ENCODE results near the gene TNS1.

TNS1 gene

DNA sequence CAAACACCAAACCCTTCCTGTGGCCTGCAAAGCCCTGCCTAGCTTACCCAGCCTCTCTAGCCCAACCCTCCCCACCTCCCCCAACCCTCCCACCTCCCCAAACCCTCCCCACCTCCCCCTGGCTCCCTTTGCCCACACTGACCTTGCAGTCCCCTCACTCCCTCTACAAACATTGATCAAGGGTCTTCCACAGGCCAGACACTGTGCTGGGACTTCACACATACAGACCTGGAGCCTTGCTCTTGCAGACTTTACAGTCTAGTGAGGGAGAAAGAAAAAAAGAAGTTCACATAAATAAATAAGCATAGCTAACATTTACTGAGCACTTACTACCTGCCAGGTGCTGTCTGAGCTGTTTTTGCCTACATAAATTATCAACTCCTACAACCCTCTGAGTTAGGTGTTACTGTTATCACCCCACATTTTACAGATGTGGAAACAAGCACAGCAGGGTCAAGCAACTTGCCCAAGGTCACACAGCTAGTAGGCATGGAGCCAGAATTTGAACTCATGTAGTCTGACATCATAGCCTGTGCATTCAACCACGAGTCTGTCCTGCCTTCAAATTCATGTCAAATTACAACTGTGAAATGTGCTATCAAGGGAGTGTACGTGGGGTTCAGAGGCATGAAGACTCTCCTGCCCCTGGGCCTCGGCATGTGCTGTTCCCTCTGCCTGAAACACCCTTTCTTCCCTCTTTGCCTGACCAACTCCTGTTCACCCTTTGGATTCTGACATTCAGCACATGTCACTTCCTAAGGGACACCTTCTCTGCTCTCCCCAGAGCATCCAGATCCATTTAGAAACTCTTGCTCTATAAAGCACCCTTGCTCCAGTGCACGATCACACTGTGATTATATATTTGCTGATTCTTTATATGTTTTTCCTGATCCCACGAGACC, 209.9 kb downstream of the TNS1 start:
- TF ChIP-seq HDGF (IDR thresholded peaks at IDR 0.05; ENCODE audit: borderline replicate concordance) = no peak
- no peak for TF ChIP-seq SUZ12 (IDR thresholded peaks at IDR 0.05)
- ChIA-PET CTCF (interaction anchor here (0.7 to 3.0 kb wide), 2 partner anchors 83 to 94 kb away, joined by 3 to 10 read pairs; no protein-coding TSS in a partner anchor), POLR2A (interaction anchor here (0.6 kb wide), 1 partner anchor 23 kb away, joined by 3 read pairs; no protein-coding TSS in a partner anchor)
- DNase-seq (ENCODE audit: extremely low spot score) = no peak

DNA sequence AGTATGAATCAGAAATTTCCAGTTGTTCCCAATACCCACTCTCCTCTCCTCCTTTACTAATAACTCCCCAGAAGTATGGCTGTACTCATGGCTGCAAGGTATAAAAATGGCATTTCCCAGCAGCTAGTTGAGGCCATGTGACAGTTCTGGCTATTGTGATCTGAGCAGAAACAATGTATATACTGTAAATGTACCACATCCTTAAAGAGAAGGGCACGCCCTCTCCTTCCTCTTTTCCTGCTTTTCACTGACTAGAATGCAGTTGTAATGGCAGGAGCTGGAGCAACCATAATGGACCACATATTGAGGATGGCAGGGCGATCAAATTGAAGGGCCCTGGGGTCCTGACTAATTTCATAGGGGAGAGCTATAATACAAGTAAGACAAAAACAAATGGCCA, 211.2 kb downstream of the TNS1 start:
- no peak for TF ChIP-seq SUZ12 (IDR thresholded peaks at IDR 0.05)
- CTCF ChIA-PET = interaction anchor here (3.0 kb wide), 1 partner anchor 95 kb away, joined by 10 read pairs; no protein-coding TSS in a partner anchor
- POLR2A ChIA-PET = no interaction called here
- DNase-seq (ENCODE audit: extremely low spot score) = no peak

DNA sequence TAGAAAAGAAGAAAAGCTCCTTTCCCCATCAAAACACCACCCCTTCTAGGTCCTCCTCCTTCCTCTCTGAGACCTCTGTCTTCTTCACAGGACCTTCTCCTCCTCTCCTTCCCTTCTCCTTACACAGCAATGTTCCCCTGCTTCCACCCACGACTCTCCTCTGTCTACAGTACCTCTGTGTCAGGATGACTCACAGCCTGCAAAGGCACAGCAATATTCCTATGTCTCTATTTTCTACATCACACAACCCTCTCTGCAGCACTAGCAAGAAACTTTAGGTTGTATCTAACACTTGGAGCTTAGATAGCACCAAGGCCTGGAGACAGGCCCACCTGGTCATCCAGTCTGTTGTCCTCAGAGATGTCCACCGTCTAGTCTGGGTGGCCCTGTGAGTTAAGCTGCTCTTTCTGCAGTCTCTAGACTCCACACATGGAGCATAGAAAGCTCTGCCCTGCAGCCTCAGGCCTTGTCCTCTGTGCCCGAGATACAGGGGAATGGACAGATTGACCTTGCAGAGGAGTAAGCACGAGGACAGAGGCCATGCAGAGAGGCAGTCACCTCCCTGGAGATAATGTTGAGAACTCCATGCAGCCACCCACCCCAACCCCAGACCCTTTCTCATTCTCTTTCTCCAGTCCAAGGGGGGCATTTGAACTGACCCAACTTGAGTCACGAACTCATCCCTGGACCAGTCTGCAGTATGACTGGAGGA, 212.0 kb downstream of the TNS1 start:
- TF ChIP-seq FOXA1 (IDR thresholded peaks at IDR 0.05) = no peak
- TF ChIP-seq L3MBTL2 (conservative IDR thresholded peaks at IDR 0.05) = no peak
- TF ChIP-seq FOXK2 (IDR thresholded peaks at IDR 0.05) = no peak
- TF ChIP-seq SUZ12 (IDR thresholded peaks at IDR 0.05) = no peak
- TF ChIP-seq ZNF384 (IDR thresholded peaks at IDR 0.05) = no peak
- TF ChIP-seq FOXM1 (IDR thresholded peaks at IDR 0.05; ENCODE audit: borderline replicate concordance) = no peak
- TF ChIP-seq ARNT (IDR thresholded peaks at IDR 0.05) = no peak
- TF ChIP-seq CTBP1 (IDR thresholded peaks at IDR 0.05; ENCODE audit: borderline replicate concordance) = no peak
- TF ChIP-seq LEF1 (IDR thresholded peaks at IDR 0.05; ENCODE audit: borderline replicate concordance) = no peak
- no peak for TF ChIP-seq ELF4 (IDR thresholded peaks at IDR 0.05)
- TF ChIP-seq SP1 (IDR thresholded peaks at IDR 0.05) = no peak
- TF ChIP-seq TARDBP (IDR thresholded peaks at IDR 0.05) = no peak
- DNase-seq (ENCODE audit: extremely low spot score) = no peak
- ChIA-PET POLR2A (no interaction called here), CTCF (interaction anchor here (0.6 to 3.0 kb wide), 3 partner anchors 8 to 203 kb away, joined by 3 to 10 read pairs (median 4); no protein-coding TSS in a partner anchor)

DNA sequence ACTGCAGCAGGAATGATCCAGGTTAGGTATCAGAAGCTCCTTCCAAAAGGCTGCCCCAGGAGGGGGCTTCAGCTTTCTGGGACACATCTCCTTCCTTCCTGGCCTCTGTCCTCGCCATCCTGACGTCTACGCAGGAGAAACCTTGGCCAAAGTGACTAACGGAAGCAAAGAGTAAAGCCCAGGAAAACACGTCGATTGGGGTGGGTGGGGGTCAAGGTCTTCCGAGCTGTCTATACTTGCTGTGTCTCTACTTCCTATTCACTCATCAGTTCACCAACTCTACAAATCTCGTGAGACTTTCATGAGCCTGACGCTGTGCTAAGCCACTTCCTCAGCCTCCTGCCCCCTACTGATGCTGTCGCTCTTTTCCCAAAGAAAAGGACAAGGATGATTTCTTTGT, 212.6 kb downstream of the TNS1 start:
- POLR2A ChIA-PET = no interaction called here
- TF ChIP-seq, protein P1, sequence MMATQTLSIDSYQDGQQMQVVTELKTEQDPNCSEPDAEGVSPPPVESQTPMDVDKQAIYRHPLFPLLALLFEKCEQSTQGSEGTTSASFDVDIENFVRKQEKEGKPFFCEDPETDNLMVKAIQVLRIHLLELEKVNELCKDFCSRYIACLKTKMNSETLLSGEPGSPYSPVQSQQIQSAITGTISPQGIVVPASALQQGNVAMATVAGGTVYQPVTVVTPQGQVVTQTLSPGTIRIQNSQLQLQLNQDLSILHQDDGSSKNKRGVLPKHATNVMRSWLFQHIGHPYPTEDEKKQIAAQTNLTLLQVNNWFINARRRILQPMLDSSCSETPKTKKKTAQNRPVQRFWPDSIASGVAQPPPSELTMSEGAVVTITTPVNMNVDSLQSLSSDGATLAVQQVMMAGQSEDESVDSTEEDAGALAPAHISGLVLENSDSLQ (IDR thresholded peaks at IDR 0.05) = no peak
- TF ChIP-seq BHLHE40 (IDR thresholded peaks at IDR 0.05; ENCODE audit: borderline replicate concordance) = no peak
- TF ChIP-seq L3MBTL2 (conservative IDR thresholded peaks at IDR 0.05) = no peak
- TF ChIP-seq TARDBP (IDR thresholded peaks at IDR 0.05) = no peak
- TF ChIP-seq SP1 (IDR thresholded peaks at IDR 0.05) = no peak
- TF ChIP-seq HDGF (IDR thresholded peaks at IDR 0.05; ENCODE audit: borderline replicate concordance) = no peak
- no peak for TF ChIP-seq LEF1 (IDR thresholded peaks at IDR 0.05; ENCODE audit: borderline replicate concordance)
- no peak for TF ChIP-seq FOXK2 (IDR thresholded peaks at IDR 0.05)
- no peak for TF ChIP-seq ARNT (IDR thresholded peaks at IDR 0.05)
- TF ChIP-seq FOXA1 (IDR thresholded peaks at IDR 0.05) = no peak
- TF ChIP-seq ZNF384 (IDR thresholded peaks at IDR 0.05) = no peak
- no peak for TF ChIP-seq SUZ12 (IDR thresholded peaks at IDR 0.05)
- no peak for TF ChIP-seq CTBP1 (IDR thresholded peaks at IDR 0.05; ENCODE audit: borderline replicate concordance)
- TF ChIP-seq ELF4 (IDR thresholded peaks at IDR 0.05) = no peak
- no peak for TF ChIP-seq FOXM1 (IDR thresholded peaks at IDR 0.05; ENCODE audit: borderline replicate concordance)
- no peak for TF ChIP-seq NFRKB (IDR thresholded peaks at IDR 0.05)
- no peak for DNase-seq (ENCODE audit: extremely low spot score)
- CTCF ChIA-PET = interaction anchor here (0.6 to 2.9 kb wide), 5 partner anchors 9 to 279 kb away, joined by 3 to 17 read pairs (median 3); partner anchors contain the start of gene RUFY4

DNA sequence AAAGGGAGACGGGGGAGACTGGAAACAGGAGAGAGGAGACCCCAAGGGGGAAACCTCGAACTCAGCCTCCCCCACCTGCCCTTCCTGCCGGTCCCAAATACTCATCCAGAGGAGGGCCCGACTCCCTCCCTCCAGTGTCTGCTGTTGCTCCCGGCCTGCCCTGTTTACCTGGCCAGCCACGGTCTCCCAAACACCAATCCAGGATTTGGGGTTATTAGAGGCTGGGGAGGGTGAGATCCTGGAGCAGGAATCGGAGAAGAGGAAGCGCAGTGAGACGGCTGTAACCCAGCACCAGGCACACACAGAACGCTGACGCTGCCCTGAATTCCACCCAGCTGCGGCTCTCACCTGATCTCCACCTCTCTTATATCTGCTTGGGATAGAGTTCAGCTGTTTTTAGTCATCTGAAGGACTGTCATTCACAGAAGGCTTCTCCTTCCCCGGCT, 213.0 kb downstream of the TNS1 start:
- TF ChIP-seq ZNF384 (IDR thresholded peaks at IDR 0.05) (no peak), NFRKB (IDR thresholded peaks at IDR 0.05) (no peak)
- CTCF ChIA-PET = interaction anchor here (0.7 to 2.9 kb wide), 12 partner anchors 12 to 279 kb away, joined by 3 to 17 read pairs (median 3); partner anchors contain the start of gene RUFY4
- DNase-seq (ENCODE audit: extremely low spot score) = no peak
- POLR2A ChIA-PET = no interaction called here

DNA sequence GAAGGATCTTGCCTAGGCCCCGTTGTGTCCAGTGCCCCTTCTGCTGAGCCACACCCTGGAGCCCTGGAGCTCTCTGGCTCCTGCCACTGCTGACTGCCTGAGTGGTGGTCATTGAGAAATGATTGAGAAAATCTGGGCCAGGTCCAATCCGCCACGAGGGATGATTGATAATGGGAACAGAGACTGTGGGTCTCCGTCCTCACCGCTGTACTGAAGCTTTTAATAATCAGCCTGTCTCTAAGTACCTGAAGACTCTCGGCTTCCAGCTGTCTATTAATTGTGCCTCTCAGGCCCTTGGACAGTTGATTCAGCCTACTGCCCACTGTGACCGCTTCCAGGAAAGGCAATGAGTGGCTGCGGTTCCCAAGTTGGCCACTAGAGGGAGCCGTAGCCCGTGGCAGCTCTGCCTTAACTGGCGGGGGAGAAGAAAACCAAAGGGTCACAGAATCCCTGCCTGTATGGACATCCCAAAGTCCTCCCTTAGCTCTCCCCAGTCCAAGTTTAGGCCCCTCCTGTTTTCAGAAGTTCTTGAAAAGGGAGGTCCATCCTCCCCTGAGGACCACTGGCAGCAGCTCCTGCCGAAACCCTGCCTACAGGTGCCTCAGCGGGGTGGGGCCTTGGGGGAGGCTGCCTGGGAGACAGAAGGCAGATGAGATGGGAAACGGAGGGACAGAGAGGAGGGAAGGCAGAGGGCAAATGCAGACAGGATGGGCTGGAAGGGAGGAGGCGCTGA, 213.6 kb downstream of the TNS1 start:
- DNase-seq (ENCODE audit: extremely low spot score) = peak; percentile 75

More for the DNA sequence above, 213.6 kb downstream of the TNS1 start:
- CTCF ChIA-PET = interaction anchor here (0.7 to 2.9 kb wide), 19 partner anchors 12 to 280 kb away, joined by 3 to 17 read pairs (median 3); partner anchors contain the start of gene RUFY4
- POLR2A ChIA-PET = no interaction called here
- TF ChIP-seq TARDBP (IDR thresholded peaks at IDR 0.05) (no peak), LEF1 (IDR thresholded peaks at IDR 0.05; ENCODE audit: borderline replicate concordance) (no peak), FOXK2 (IDR thresholded peaks at IDR 0.05) (no peak), FOXM1 (IDR thresholded peaks at IDR 0.05; ENCODE audit: borderline replicate concordance) (no peak), FOXA1 (IDR thresholded peaks at IDR 0.05) (no peak), ELF4 (IDR thresholded peaks at IDR 0.05) (no peak), ZNF384 (IDR thresholded peaks at IDR 0.05) (no peak), ARNT (IDR thresholded peaks at IDR 0.05) (no peak), CTBP1 (IDR thresholded peaks at IDR 0.05; ENCODE audit: borderline replicate concordance) (no peak), HDGF (IDR thresholded peaks at IDR 0.05; ENCODE audit: borderline replicate concordance) (no peak), SP1 (IDR thresholded peaks at IDR 0.05) (no peak), BHLHE40 (IDR thresholded peaks at IDR 0.05; ENCODE audit: borderline replicate concordance) (no peak), L3MBTL2 (conservative IDR thresholded peaks at IDR 0.05) (no peak), SUZ12 (IDR thresholded peaks at IDR 0.05) (no peak), NFRKB (IDR thresholded peaks at IDR 0.05) (no peak)
- TF ChIP-seq, protein P1 (IDR thresholded peaks at IDR 0.05) = no peak

Measured in HEK293T (cell line).